Gastrocnemius medialis (tissue), 4 donors: ENCODE measurements around the gene SLC10A3.

Source experiments
- POLR2A ChIP-seq, 2 donors: fragments of 450-650 bp; IDR thresholded peaks; one replicate each; pipeline ENCODE4 v1.6.1; 2017; ENCODE audit warnings: antibody characterized with exemption in 2 of 2, mild to moderate bottlenecking in 2 of 2, moderate library complexity in 2 of 2
- TF ChIP-seq, protein P1 (sequence below), 5 experiments: fragments of 450-650 bp in 3 of 5; fragments of 200-600 bp in 2 of 5; sonication (generic) in 2 of 5; IDR thresholded peaks in 4 of 5; conservative IDR thresholded peaks in 1 of 5; 1 replicate in 4 of 5; 2 replicates in 1 of 5; pipeline ENCODE4 v1.5.1; 2016 to 2019; ENCODE audit warnings: antibody characterized with exemption in 5 of 5, mild to moderate bottlenecking in 3 of 5, moderate library complexity in 3 of 5

- TF ChIP-seq, protein P1, sequence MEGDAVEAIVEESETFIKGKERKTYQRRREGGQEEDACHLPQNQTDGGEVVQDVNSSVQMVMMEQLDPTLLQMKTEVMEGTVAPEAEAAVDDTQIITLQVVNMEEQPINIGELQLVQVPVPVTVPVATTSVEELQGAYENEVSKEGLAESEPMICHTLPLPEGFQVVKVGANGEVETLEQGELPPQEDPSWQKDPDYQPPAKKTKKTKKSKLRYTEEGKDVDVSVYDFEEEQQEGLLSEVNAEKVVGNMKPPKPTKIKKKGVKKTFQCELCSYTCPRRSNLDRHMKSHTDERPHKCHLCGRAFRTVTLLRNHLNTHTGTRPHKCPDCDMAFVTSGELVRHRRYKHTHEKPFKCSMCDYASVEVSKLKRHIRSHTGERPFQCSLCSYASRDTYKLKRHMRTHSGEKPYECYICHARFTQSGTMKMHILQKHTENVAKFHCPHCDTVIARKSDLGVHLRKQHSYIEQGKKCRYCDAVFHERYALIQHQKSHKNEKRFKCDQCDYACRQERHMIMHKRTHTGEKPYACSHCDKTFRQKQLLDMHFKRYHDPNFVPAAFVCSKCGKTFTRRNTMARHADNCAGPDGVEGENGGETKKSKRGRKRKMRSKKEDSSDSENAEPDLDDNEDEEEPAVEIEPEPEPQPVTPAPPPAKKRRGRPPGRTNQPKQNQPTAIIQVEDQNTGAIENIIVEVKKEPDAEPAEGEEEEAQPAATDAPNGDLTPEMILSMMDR (IDR thresholded peaks at IDR 0.05 in 4 of 5, conservative IDR thresholded peaks at IDR 0.05 in 1 of 5) = no peak
- no peak for TF ChIP-seq POLR2A (IDR thresholded peaks at IDR 0.05)
Observed at GRCh38 chrX:154471839-154472684, 18.4 kb downstream of the SLC10A3 start.
